ENCODE results near the gene SORBS1. TPM values are rescaled to one million over a fixed set of nuclear protein-coding genes. Genes with fewer than 3 reads are reported as not detected.

Gene SORBS1
- total RNA-seq, 1 experiment from 2014 or later = 5.4 TPM

GRCh38 chr10:95516774-95517373 is 44.3 kb downstream of the SORBS1 start:
- no peak for DNase-seq (ENCODE audit: low read depth)

- peak; percentile 61 for DNase-seq (ENCODE audit: low read depth)
Observed at GRCh38 chr10:95513941-95514392, 47.2 kb downstream of the SORBS1 start.

- DNase-seq (ENCODE audit: low read depth) = no peak
Observed at GRCh38 chr10:95513008-95513589, 48.1 kb downstream of the SORBS1 start.

GRCh38 chr10:95511314-95511713 is 49.9 kb downstream of the SORBS1 start:
- no peak for DNase-seq (ENCODE audit: low read depth)

- DNase-seq (ENCODE audit: low read depth) = no peak
Observed at GRCh38 chr10:95509251-95509650, 51.9 kb downstream of the SORBS1 start.

GRCh38 chr10:95508730-95509129 is 52.4 kb downstream of the SORBS1 start:
- DNase-seq (ENCODE audit: low read depth) = no peak

GRCh38 chr10:95506056-95506737 is 55.0 kb downstream of the SORBS1 start:
- no peak for DNase-seq (ENCODE audit: low read depth)

GRCh38 chr10:95505641-95506040 is 55.5 kb downstream of the SORBS1 start:
- DNase-seq (ENCODE audit: low read depth) = no peak

- no peak for DNase-seq (ENCODE audit: low read depth)
Observed at GRCh38 chr10:95505084-95505610, 56.0 kb downstream of the SORBS1 start.

- DNase-seq (ENCODE audit: low read depth) = no peak
Observed at GRCh38 chr10:95504246-95504691, 56.9 kb downstream of the SORBS1 start.

- DNase-seq (ENCODE audit: low read depth) = no peak
Observed at GRCh38 chr10:95503526-95503925, 57.6 kb downstream of the SORBS1 start.

GRCh38 chr10:95503001-95503400 is 58.2 kb downstream of the SORBS1 start:
- no peak for DNase-seq (ENCODE audit: low read depth)

- no peak for DNase-seq (ENCODE audit: low read depth)
Observed at GRCh38 chr10:95502377-95502776, 58.8 kb downstream of the SORBS1 start.

- DNase-seq (ENCODE audit: low read depth) = no peak
Observed at GRCh38 chr10:95501203-95502094, 59.7 kb downstream of the SORBS1 start.

- DNase-seq (ENCODE audit: low read depth) = no peak
Observed at GRCh38 chr10:95500649-95501048, 60.5 kb downstream of the SORBS1 start.

- DNase-seq (ENCODE audit: low read depth) = no peak
Observed at GRCh38 chr10:95500097-95500496, 61.1 kb downstream of the SORBS1 start.

- no peak for DNase-seq (ENCODE audit: low read depth)
Observed at GRCh38 chr10:95499482-95499989, 61.6 kb downstream of the SORBS1 start.

- no peak for DNase-seq (ENCODE audit: low read depth)
Observed at GRCh38 chr10:95496951-95497350, 64.2 kb downstream of the SORBS1 start.

- no peak for DNase-seq (ENCODE audit: low read depth)
Observed at GRCh38 chr10:95496246-95496911, 64.8 kb downstream of the SORBS1 start.

GRCh38 chr10:95493862-95494261 is 67.3 kb downstream of the SORBS1 start:
- no peak for DNase-seq (ENCODE audit: low read depth)

GRCh38 chr10:95487994-95488393 is 73.2 kb downstream of the SORBS1 start:
- DNase-seq (ENCODE audit: low read depth) = no peak

Measured in Daoy (cell line).